SK-N-SH (cell line): ENCODE measurements around the gene NKAIN4.

Experiments
- CTCF ChIP-seq: fragments of 200-600 bp; sonication (generic); IDR thresholded peaks from 2 replicates; pipeline ENCODE4 v1.6.1; 2017; ENCODE audit warnings: antibody characterized with exemption, mild to moderate bottlenecking, moderate library complexity
- GABPA ChIP-seq: IDR thresholded peaks from 2 replicates; pipeline ENCODE4 v1.4.0; 2012; ENCODE audit warnings: low read depth, mild to moderate bottlenecking
- NRF1 ChIP-seq: IDR thresholded peaks from 2 replicates; pipeline ENCODE4 v1.6.1; 2012; ENCODE audit warnings: low read depth, mild to moderate bottlenecking, low read length
- POLR2AphosphoS5 ChIP-seq: IDR thresholded peaks from 2 replicates; pipeline ENCODE4 v1.6.1; 2012; ENCODE audit warnings: low read depth, low read length
- RAD21 ChIP-seq: IDR thresholded peaks from 2 replicates; pipeline ENCODE4 v1.6.1; 2012; ENCODE audit warnings: mild to moderate bottlenecking, low read length
- REST ChIP-seq: IDR thresholded peaks from 2 replicates; pipeline ENCODE4 v1.6.1; 2012; ENCODE audit warnings: mild to moderate bottlenecking, low read depth, low read length, moderate library complexity
- TF ChIP-seq, protein P1 (sequence below): fragments of 150-350 bp; IDR thresholded peaks from 2 replicates; pipeline ENCODE4 v1.6.1; 2017; ENCODE audit warnings: antibody characterized with exemption, low read length, low read depth, borderline replicate concordance

DNA sequence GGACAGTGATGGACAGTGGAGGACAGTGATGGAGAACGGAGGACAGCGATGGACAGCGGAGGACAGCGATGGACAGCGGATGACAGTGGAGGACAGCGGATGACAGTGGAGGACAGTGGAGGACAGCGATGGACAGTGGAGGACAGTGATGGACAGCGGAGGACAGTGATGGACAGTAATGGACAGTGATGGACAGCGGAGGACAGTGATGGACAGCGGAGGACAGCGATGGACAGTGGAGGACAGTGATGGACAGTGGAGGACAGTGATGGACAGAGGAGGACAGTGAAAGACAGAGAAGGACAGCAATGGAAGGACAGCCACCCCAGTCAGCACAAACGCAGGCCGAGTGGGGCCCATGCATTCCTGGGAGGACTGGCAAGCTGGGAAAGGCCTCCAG is 3.4 kb upstream of the NKAIN4 start:
- no peak for TF ChIP-seq GABPA
- no peak for TF ChIP-seq CTCF
- no peak for TF ChIP-seq RAD21
- TF ChIP-seq NRF1, result no peak
- no peak for TF ChIP-seq REST
- TF ChIP-seq POLR2AphosphoS5, result no peak
- TF ChIP-seq, protein P1, sequence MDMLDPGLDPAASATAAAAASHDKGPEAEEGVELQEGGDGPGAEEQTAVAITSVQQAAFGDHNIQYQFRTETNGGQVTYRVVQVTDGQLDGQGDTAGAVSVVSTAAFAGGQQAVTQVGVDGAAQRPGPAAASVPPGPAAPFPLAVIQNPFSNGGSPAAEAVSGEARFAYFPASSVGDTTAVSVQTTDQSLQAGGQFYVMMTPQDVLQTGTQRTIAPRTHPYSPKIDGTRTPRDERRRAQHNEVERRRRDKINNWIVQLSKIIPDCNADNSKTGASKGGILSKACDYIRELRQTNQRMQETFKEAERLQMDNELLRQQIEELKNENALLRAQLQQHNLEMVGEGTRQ, result no peak
